Epidermal melanocyte (primary cell): ENCODE measurements around the gene ZNF655.
A peak's percentile ranks its signal among the peaks of the same experiment; 100 is the strongest.

Experiments used
- DNase-seq: peaks from one replicate; pipeline ENCODE4 v3.0.0; 2011; ENCODE audit warnings: low spot score; ENCODE audit not compliant: insufficient read length

The ZNF655 gene

DNA sequence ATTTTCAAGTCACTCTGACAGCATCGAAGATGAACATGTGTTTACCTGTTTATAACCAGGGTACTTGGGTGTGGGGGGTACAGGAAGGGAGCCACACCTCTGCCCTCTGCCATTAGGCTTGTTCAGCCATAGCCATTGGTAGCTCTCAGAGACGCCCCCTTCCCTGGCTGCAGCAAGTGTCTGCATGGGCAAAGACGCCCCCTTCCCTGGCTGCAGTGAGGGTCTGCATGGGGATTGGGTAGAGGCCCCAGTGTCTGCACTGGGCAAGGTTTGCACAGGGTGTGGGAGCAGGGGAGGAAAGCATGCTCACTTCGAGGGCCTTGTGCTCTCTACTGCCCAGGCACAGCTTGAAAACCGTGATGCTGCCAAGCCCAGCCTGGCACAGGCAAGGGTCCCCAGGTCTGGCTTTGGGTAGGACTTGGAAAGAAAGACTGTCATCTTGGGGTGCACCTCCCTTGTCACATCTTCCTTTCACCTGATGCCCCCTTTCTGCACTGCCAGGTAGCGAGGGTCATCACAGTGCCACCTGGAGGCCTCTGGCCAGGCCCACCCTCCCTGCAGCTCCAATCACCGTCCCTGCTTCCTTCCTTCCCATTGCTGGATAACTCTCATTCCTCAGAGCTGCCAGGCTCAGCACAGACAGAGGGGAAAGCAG lies 43.3 kb downstream of the ZNF655 start:
- no peak for DNase-seq

GRCh38 chr7:99605527-99605926 lies 47.1 kb downstream of the ZNF655 start:
- DNase-seq: no peak

DNA sequence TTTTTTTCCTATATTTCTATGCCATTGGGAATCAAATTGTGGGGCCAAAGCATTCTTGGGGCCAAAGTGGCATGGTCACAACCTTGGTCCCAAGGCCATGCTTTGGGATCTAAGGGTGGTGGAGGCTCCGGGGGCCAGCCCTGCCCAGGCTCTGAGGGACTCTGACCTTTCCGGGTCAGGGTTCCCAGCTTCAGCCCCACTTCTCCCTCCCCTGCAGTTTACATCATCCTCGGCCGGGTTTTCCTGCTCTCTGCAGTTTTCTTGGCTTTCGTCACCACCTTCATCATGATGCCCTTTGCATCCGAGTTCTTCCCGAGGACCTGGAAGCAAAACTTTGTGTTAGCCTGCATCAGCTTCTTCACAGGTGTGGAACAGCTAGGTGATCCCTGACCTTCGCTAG lies 48.1 kb downstream of the ZNF655 start:
- DNase-seq: no peak

GRCh38 chr7:99607548-99607947 lies 49.1 kb downstream of the ZNF655 start:
- no peak for DNase-seq

DNA sequence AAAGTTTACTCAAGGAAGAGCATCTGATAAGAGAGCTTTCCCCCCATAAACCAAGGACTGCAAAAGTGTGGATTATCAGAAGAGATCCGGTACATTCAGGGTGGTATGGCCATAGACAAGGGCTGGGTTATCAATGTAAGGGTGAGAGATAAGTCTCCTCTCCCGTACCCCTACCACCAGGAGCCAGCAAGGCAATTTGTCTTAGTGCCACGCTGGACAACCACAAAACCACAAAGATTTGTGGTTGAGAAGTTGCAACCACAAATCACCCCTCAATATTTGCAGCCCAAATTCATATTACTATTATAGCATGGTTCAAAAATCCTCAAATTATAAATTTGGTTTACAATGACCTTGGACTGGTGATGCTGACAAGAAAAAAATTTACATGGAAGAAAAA lies 56.1 kb downstream of the ZNF655 start:
- no peak for DNase-seq

GRCh38 chr7:99615989-99616358 lies 57.5 kb downstream of the ZNF655 start:
- DNase-seq: no peak

- DNase-seq: peak; percentile 94
These were observed 58.1 kb downstream of the ZNF655 start, which contains the start of gene ZSCAN25 for GRCh38 chr7:99616359-99617191. TSS of gene ZSCAN25 (plus strand) at chr7:99616946. CDS start at chr7:99619607, 2,661 bp downstream.

GRCh38 chr7:99617192-99617781 lies 58.8 kb downstream of the ZNF655 start:
- DNase-seq: no peak

DNA sequence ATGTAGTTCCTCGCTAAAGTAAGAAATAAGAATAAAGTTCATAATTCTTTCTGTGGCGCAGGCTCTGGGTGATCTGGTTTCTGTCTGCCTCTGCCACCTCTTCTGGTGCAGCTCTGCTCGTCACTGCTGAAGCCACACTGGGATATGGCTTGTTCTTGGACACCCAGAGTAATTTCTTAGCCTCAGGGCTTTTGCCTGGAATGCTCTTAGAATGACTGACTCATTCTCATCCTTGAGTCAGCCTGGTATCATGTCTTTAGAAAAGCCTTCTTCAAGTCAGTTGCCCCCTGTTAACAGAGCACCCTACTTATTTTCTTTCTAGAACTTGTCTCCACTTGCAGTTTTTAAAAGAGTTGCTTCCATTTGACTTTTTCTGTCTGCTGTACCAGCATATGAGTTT lies 60.3 kb downstream of the ZNF655 start:
- peak; percentile 45 for DNase-seq

DNA sequence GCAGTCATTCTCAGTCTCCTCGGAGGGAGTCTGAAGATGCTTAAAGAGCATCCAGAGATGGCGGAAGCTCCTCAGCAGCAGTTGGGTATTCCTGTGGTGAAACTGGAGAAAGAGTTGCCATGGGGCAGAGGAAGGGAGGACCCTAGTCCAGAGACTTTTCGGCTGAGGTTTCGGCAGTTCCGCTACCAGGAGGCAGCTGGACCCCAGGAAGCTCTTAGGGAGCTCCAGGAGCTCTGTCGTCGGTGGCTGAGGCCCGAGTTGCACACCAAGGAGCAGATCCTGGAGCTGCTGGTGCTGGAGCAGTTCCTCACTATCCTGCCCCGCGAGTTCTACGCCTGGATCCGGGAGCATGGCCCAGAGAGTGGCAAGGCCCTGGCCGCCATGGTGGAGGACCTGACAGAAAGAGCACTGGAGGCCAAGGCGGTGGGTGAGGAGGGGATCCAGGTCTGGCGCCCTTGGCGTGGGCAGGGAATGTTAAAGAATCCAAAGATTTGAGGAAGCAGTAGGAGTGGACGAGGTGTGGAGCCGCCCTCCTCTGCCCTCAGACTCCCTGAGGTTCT lies 61.2 kb downstream of the ZNF655 start:
- DNase-seq: no peak

DNA sequence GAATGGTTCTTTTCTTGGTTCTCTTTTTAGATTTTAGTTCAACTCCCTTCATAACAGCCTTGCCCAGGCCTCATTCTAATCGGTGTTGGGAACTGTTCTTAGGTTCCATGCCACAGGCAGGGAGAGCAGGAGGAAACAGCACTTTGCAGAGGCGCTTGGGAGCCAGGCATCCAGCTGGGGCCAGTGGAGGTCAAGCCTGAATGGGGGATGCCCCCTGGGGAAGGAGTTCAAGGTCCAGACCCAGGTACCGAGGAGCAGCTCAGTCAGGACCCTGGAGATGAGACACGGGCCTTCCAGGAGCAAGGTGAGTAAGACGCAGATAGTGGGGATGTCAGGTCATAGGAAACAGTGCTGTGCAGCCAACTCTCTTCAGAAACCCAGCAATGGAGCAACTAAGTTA lies 62.8 kb downstream of the ZNF655 start:
- no peak for DNase-seq

DNA sequence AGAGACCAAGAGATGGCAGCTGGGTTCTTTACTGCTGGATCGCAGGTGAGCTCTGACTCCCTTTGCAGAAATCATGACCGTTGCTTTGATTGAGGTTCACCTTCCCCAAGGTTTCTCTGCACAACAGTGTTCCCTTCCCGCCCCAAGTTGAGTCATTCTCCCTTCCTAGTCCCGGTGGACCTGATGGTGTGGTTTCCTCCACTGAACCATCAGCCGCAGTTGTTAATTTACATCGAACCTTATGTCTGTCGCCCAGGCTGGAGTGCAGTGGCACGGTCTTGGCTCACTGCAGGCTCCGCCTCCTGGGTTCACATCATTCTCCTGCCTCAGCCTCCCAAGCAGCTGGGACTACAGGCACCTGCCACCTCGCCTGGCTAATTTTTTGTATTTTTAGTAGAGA lies 64.2 kb downstream of the ZNF655 start:
- DNase-seq: no peak

DNA sequence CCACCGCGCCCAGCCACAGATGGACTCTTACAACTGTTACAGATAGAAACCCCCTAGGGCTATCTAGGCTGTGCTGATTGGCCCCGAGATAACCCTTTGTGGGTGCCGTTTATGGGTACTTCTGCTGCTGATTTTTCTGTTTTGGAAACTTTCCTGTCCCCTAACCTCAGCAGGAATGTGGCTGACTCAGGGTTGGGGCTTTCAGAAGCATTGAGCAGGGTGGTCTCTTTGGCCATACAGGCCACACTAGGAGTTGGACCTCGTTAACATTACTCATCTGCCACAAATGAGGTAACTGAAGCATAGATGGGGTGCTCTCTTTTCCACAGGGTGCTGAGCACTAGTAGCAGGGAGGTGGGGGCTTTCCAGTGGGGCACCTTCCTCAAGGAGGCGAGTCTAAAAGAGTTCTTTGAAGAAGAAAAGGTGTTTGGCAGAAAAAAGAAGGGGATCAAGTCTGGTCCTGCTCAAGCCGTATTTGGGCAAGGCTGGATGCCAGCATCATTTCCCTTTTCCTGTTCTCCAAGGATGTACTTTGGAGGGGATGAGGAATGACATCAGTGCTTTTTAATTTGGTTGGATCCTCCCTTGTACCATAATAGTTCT lies 64.8 kb downstream of the ZNF655 start:
- no peak for DNase-seq

DNA sequence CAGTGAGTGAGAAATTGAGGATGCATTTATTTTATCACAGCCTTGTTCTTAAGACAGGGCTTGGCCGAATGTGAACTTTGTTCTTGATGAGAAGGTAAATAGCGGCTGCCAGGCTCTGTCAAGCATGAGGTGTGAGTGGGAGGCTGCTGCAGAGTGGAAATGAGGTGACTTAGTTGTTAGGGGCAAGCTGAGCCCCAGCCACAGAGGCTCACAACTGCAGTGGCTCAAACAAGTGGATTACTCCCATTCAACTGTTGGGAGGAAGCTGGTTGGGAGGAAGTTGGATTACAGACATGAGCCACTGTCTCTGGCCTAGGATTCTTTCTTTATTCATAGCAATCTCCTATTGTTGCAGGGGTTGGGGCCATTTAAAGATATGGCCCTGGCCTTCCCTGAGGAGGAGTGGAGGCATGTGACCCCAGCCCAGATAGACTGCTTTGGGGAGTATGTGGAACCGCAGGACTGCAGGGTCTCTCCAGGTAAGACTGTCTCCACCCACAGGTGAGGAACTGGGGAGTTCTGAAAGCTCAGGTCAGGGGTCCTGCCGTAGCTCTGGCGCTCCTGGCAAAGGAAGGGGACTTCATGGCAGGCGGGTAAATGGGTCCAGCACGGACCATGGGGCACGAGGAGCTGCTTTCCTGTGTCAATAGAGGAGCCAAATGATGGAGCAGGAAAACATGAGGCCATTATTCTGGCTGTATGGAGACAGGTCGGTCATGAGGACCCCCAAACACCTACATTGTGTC lies 65.4 kb downstream of the ZNF655 start:
- no peak for DNase-seq

DNA sequence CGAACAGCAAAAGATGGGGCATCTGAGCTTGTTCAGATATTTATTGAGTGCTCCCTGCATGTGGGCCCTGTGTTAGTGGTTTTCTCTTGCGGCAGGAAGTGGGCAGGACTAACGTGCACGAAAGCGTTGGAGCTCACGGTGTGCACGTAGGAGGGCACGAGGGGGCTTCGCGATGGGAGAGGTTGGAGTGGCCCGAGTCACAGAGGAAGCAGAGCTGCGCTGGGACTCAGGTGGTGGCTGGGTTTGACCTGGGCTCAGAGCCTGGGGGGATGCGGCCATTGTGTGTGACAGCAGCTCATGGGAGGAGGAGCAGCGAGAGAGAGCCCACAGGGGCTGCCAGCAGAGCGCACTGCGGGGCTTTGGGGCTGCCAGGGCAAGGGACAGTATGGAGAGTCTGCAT lies 66.0 kb downstream of the ZNF655 start:
- no peak for DNase-seq

- DNase-seq: no peak
These were observed 66.9 kb downstream of the ZNF655 start for GRCh38 chr7:99625321-99625720.

GRCh38 chr7:99625961-99626360 lies 67.5 kb downstream of the ZNF655 start:
- DNase-seq: no peak
